K562 (cell line): ENCODE data around the gene CAPN7. TPM values are rescaled to one million over a fixed set of nuclear protein-coding genes. Genes with fewer than 3 reads are reported as not detected.

Experiments
- ATAC-seq: fragments of 200-7000 bp; cut with Tn5 transposase; 3 replicates; pipeline ENCODE4 v1.9.1; 2020; ENCODE audit warnings: moderate library complexity
- BruUV-seq: library from RNA; stranded (reverse); fragments of 400-500 nt; replicated peaks from 2 replicates; lab custom pipeline; 2021; lab: Mats Ljungman, UMichigan
- CTCF ChIA-PET: fragments of 300-600 bp; formaldehyde crosslinking; extraction: SDS; loops from one replicate; lab custom pipeline; 2021; ENCODE audit warnings: low intra/inter-chr PET ratio; lab: Yijun Ruan, JAX
- POLR2A ChIA-PET: fragments of 300-600, 350-650 bp; sonication (Branson Sonifier 250); formaldehyde crosslinking; extraction: SDS; loops from one replicate; lab custom pipeline; 2021; ENCODE audit warnings: antibody characterized with exemption, inconsistent platforms; lab: Yijun Ruan, JAX
- DNase-seq, 4 experiments: peaks; one replicate each; pipeline versions ENCODE4 v3.0.0 to v3.0.0-alpha.2; 2011 to 2018; ENCODE audit warnings: low spot score in 3 of 4, mixed read lengths in 3 of 4; ENCODE audit errors: extremely low read depth in 1 of 4
- FAIRE-seq: peaks from 2 replicates; lab custom pipeline; 2011; peaks lifted over from hg19 to GRCh38; lab: Jason Lieb, UNC
- H2AFZ ChIP-seq: 2 replicates; pipeline ENCODE4 v1.6.0; 2011; ENCODE audit warnings: low read depth, low read length, control low read depth, inconsistent platforms
- H3K27ac ChIP-seq: fragments of 200-600 bp; 3 replicates; pipeline ENCODE4 v1.8.0; 2011; ENCODE audit warnings: low read depth, mild to moderate bottlenecking, control low read depth, inconsistent platforms, low read length, moderate library complexity, mixed read lengths; ENCODE audit errors: extremely low read depth
- H3K27me3 ChIP-seq, 2 experiments: fragments of 300-600 bp in 1 of 2; 2 replicates in 1 of 2; 3 replicates in 1 of 2; pipeline versions ENCODE4 v1.6.0 to v1.8.0; 2011; ENCODE audit warnings: inconsistent platforms in 2 of 2, low read length in 2 of 2, mild to moderate bottlenecking in 1 of 2, mixed read lengths in 1 of 2, moderate library complexity in 1 of 2; ENCODE audit not compliant: control insufficient read depth in 2 of 2, insufficient read depth in 2 of 2
- H3K36me3 ChIP-seq: fragments of 300-600 bp; 3 replicates; pipeline ENCODE4 v1.8.0; 2011; ENCODE audit warnings: mild to moderate bottlenecking, low read length, inconsistent platforms; ENCODE audit not compliant: control insufficient read depth, insufficient read depth
- H3K4me1 ChIP-seq, 2 experiments: fragments of 200-600 bp in 1 of 2; replicated peaks in 1 of 2; 2 replicates in 1 of 2; 3 replicates in 1 of 2; pipeline versions ENCODE4 v1.5.1 to v1.8.0; 2011; ENCODE audit warnings: inconsistent platforms in 2 of 2, low read length in 2 of 2, mild to moderate bottlenecking in 1 of 2, mixed read lengths in 1 of 2, moderate library complexity in 1 of 2; ENCODE audit not compliant: control insufficient read depth in 2 of 2, insufficient read depth in 2 of 2
- H3K4me2 ChIP-seq: 2 replicates; pipeline ENCODE4 v1.6.1; 2011; ENCODE audit warnings: low read length, control low read depth, inconsistent platforms, mixed read lengths; ENCODE audit not compliant: insufficient read depth
- H3K4me3 ChIP-seq: fragments of 200-600 bp; sonication (generic), shearing (Covaris generic); 2 replicates; pipeline ENCODE4 v1.5.1; 2016; ENCODE audit warnings: control low read depth, inconsistent platforms
- H3K79me2 ChIP-seq: fragments of 200-600 bp; 3 replicates; pipeline ENCODE4 v1.8.0; 2011; ENCODE audit warnings: low read length, inconsistent platforms; ENCODE audit not compliant: control insufficient read depth, insufficient read depth
- H3K9ac ChIP-seq, 2 experiments: 2 replicates each; pipeline versions ENCODE4 v1.6.0 to v1.6.1; 2011; ENCODE audit warnings: low read depth in 2 of 2, low read length in 2 of 2, control low read depth in 1 of 2, inconsistent platforms in 1 of 2, mild to moderate bottlenecking in 1 of 2, mixed read lengths in 1 of 2; ENCODE audit not compliant: insufficient read depth in 1 of 2
- H3K9me1 ChIP-seq: one replicate; pipeline ENCODE4 v1.6.0; 2011; ENCODE audit warnings: inconsistent platforms, mild to moderate bottlenecking, low read length, moderate library complexity; ENCODE audit not compliant: control insufficient read depth, insufficient read depth
- H3K9me3 ChIP-seq: replicated peaks from 2 replicates; pipeline ENCODE4 v1.5.1; 2011; ENCODE audit warnings: low read depth, low read length, inconsistent platforms; ENCODE audit not compliant: control insufficient read depth, insufficient read depth
- H4K20me1 ChIP-seq: replicated peaks from 2 replicates; pipeline ENCODE4 v1.6.1; 2011; ENCODE audit warnings: low read length, inconsistent platforms, mixed read lengths; ENCODE audit not compliant: control insufficient read depth, insufficient read depth
- DLX4 ChIP-seq: fragments of 250-450 bp; sonication (Bioruptor Pico); IDR thresholded peaks from 2 replicates; pipeline ENCODE4 v1.6.1; 2021; ENCODE audit warnings: mild to moderate bottlenecking
- IRF2 ChIP-seq: sonication (generic); formaldehyde crosslinking; IDR thresholded peaks from 2 replicates; pipeline ENCODE4 v1.8.1; 2022; ENCODE audit warnings: mild to moderate bottlenecking, missing genetic modification reagents
- MXD1 ChIP-seq: fragments of 250-450 bp; sonication (Bioruptor Pico); IDR thresholded peaks from 2 replicates; pipeline ENCODE4 v1.8.0; 2021; ENCODE audit warnings: borderline replicate concordance, mild to moderate bottlenecking, moderate library complexity; ENCODE audit not compliant: poor library complexity, severe bottlenecking
- SETDB1 ChIP-seq: IDR thresholded peaks from one replicate; pipeline ENCODE4 v1.6.1; 2012; ENCODE audit warnings: low read length, control low read depth, inconsistent platforms
- TAL1 ChIP-seq: fragments of 450-650 bp; IDR thresholded peaks from 2 replicates; pipeline ENCODE4 v1.6.1; 2016; ENCODE audit warnings: mild to moderate bottlenecking
- WGBS: fragments of 100-300 bp; shearing (Covaris generic); methylation state at CpG from one replicate; pipeline ENCODE4 v1.1.6; 2016; ENCODE audit warnings: low coverage, mixed read lengths; ENCODE audit not compliant: insufficient coverage; ENCODE audit errors: missing lambda C conversion rate; 5-methylcytosine and 5-hydroxymethylcytosine counted together
- in situ Hi-C: fragments of 300-500 bp; cut with MboI; formaldehyde crosslinking; loops from 4 replicates; pipeline ENCODE4 v1.15.0; 2018; ENCODE audit warnings: inconsistent platforms, mixed read lengths
- intact Hi-C: fragments of 100-400 bp; cut with micrococcal nuclease; formaldehyde crosslinking; loops from 2 replicates; pipeline ENCODE4 v1.14.2; 2022
- polyA plus RNA-seq, 8 experiments: library from polyadenylated mRNA; depleted of rRNA in 4 of 8; stranded (reverse) in 5 of 8; unstranded in 3 of 8; fragments of >200 nt; fragmentation: Nextera tagmentation in 2 of 8; fragmentation: Illumina TruSeq in 1 of 8; extraction: Ambion mirVana in 2 of 8; extraction: Trizol in 1 of 8; gene quantifications; 2 replicates each; pipeline versions ENCODE4 v1.2.1 to v1.2.3, GENCODE V29; 2011 to 2014; ENCODE audit warnings: inconsistent platforms in 1 of 8, missing spikeins in 1 of 8
- total RNA-seq, 7 experiments: library from RNA; depleted of rRNA in 6 of 7; stranded (reverse); fragments of >200 nt in 6 of 7; fragmentation: Illumina TruSeq in 2 of 7; extraction: Trizol in 2 of 7; gene quantifications; 2 replicates each; pipeline versions ENCODE4 v1.2.1 to v1.2.3, GENCODE V29; 2011 to 2021; ENCODE audit warnings: low replicate concordance in 1 of 7

The CAPN7 gene
- total and polyA plus RNA-seq, 9 of the 15 experiments (the other 6 are each of a cell fraction or from before 2014, with no cell fraction given), result 6.5 to 42.7 (median 32.7) TPM

GRCh38 chr3:15198686-15199085 is 7.4 kb upstream of the CAPN7 start:
- intact Hi-C loops (no loop called here), in situ Hi-C loops (no loop called here)
- ATAC-seq (no peak), DNase-seq (no peak), FAIRE-seq (no peak)
- 0% methylated on average over 3 of the region's 3 CpGs for WGBS
- no peak overlapping the region for H3K4me3 ChIP-seq
- no peaks in the 10 kb centered on the region for H3K79me2 ChIP-seq
- TF ChIP-seq DLX4 (CRISPR knock-in tag) (no peak), IRF2 (CRISPR knock-in tag) (no peak), MXD1 (CRISPR knock-in tag) (no peak), SETDB1 (no peak), TAL1 (no peak)
- no peaks in the 10 kb centered on the region for H3K9me3 ChIP-seq
- H3K4me1 ChIP-seq, result peaks cover 0 to 11% of the 10 kb centered on the region in 2 experiments; a peak in 3 of 5 replicates
- H4K20me1 ChIP-seq, result no peaks in the 10 kb centered on the region
- H3K27me3 ChIP-seq, result no peaks in the 10 kb centered on the region
- H3K36me3 ChIP-seq, result no peaks in the 10 kb centered on the region
- POLR2A ChIA-PET, result interaction anchor here (0.8 kb wide), 1 partner anchor 13 kb away, joined by 3 read pairs; no protein-coding TSS in a partner anchor
- peaks cover 5% of the 10 kb centered on the region for H3K9me1 ChIP-seq
- no TSS peak for BruUV-seq
- H3K4me2 ChIP-seq, result no peak overlapping the region
- CTCF ChIA-PET, result no interaction called here
- no peak overlapping the region for H3K9ac ChIP-seq
- H2AFZ ChIP-seq, result no peak overlapping the region
- no peak overlapping the region for H3K27ac ChIP-seq
